Heart right ventricle (tissue), 16 donors: ENCODE results near the gene ZSCAN22. TPM values are rescaled to one million over a fixed set of nuclear protein-coding genes. Genes with fewer than 3 reads are reported as not detected.

Experiments used
- ATAC-seq, 8 donors: fragments of 200-7000 bp; cut with Tn5 transposase; one replicate each; pipeline ENCODE4 v1.9.1; 2020; ENCODE audit warnings: mild to moderate bottlenecking in 8 of 8, moderate library complexity in 8 of 8, moderate number of reproducible peaks in 1 of 8
- DNase-seq, 2 donors: peaks; one replicate each; pipeline ENCODE4 v3.0.0-alpha.2; 2020
- H3K27ac ChIP-seq, 10 donors: fragments of 200-600 bp; sonication (generic) in 2 of 10; one replicate each; pipeline versions ENCODE4 v1.5.0 to v1.8.0; 2020 to 2022; ENCODE audit warnings: mild to moderate bottlenecking in 3 of 10
- H3K27me3 ChIP-seq, 7 donors: fragments of 200-600 bp; one replicate each; pipeline ENCODE4 v1.8.0; 2021 to 2022; ENCODE audit warnings: mild to moderate bottlenecking in 2 of 7
- H3K36me3 ChIP-seq, 9 donors: fragments of 200-600 bp; sonication (generic) in 1 of 9; one replicate each; pipeline versions ENCODE4 v1.5.0 to v1.8.0; 2020 to 2022; ENCODE audit warnings: mild to moderate bottlenecking in 2 of 9
- H3K4me1 ChIP-seq, 9 donors: fragments of 200-600 bp; sonication (generic) in 1 of 9; one replicate each; pipeline versions ENCODE4 v1.5.0 to v1.8.0; 2020 to 2022; ENCODE audit warnings: mild to moderate bottlenecking in 4 of 9
- H3K4me3 ChIP-seq, 10 donors: fragments of 200-600 bp; sonication (generic) in 2 of 10; one replicate each; pipeline versions ENCODE4 v1.5.0 to v1.8.0; 2020 to 2022; ENCODE audit warnings: mild to moderate bottlenecking in 7 of 10, moderate library complexity in 2 of 10
- H3K9me3 ChIP-seq, 11 donors: fragments of 200-600 bp in 10 of 11; sonication (generic) in 2 of 11; one replicate each; pipeline versions ENCODE4 v1.5.0 to v1.8.0; 2013 to 2022; ENCODE audit warnings: mild to moderate bottlenecking in 2 of 11, control low read depth in 1 of 11, moderate library complexity in 1 of 11
- WGBS, 2 donors: extraction: QIAGEN DNeasy Blood & Tissue Kit; methylation state at CpG; one replicate each; pipeline ENCODE4 v1.1.7; 2013; ENCODE audit warnings: inconsistent platforms in 1 of 2; 5-methylcytosine and 5-hydroxymethylcytosine counted together
- intact Hi-C, 10 donors: fragments of 100-400 bp; cut with DNase I; formaldehyde crosslinking; loops; one replicate each; pipeline versions ENCODE4 v1.11.1 to v1.14.2; 2022
- polyA plus RNA-seq, 2 donors: library from polyadenylated mRNA; stranded (reverse); fragments of 200-250 nt; gene quantifications; one replicate each; pipeline ENCODE4 v1.2.3, GENCODE V29; 2013
- total RNA-seq, 10 donors: library from RNA; stranded (reverse); fragmentation: NEBNext Ultra II Directional in 3 of 10; extraction: Animal tissue kit (Norgen Biotek cat#: 25700) in 3 of 10; gene quantifications; one replicate each; pipeline versions ENCODE4 v1.2.1 to v1.2.4, GENCODE V29; 2021 to 2023
- TF ChIP-seq, protein P1 (sequence below), 9 donors: fragments of 200-600 bp; sonication (generic) in 2 of 9; IDR thresholded peaks; one replicate each; pipeline versions ENCODE4 v1.5.0 to v1.8.0; 2021 to 2022; ENCODE audit warnings: antibody characterized with exemption in 9 of 9, mild to moderate bottlenecking in 5 of 9, moderate library complexity in 1 of 9
- donor health status: Arrhythmogenic right ventricular cardiomyopathy.
- donor health status: ischemic (EF 13 %, LVEDD 7.1; RV severe dilation, severe dysfunction).
- donor health status: healthy with polysubstance abuse.
- donor health status: DM: no; HTN: yes; CAD: no.
- donor health status: DM: no; HTN: no; CAD: no.
- donor health status: ischemic (EF 25% LVEDD 6.9; RV normal size, moderate dysfunction).
- donor health status: ischemic (EF 25% LVEDD 5.7; RV mildly dilated, moderate dysfunction).
- donor health status: healthy.
- donor health status: DM: yes; HTN: yes; CAD: no.
- donor health status: Ischemic cardiomyopathy.
- donor health status: ischemic (EF 35%, LVEDD 5.7; RV mildly dilated, moderate dysfunction).
- donor health status: nonischemic (EF 11% LVEDD 7.7; RV severe dilation, severe dysfunction).
- donor health status: DM: yes; HTN: yes; CAD: no.
- donor health status: PGD.
- donor health status: ischemic (EF 29% LVEDD 5.4; RV normal size, mild dysfunction).
- donor health status: nonischemic (EF 23%, LVEDD 6.1; RV moderate dilation, normal function).

Gene ZSCAN22
- total and polyA plus RNA-seq, 12 donors, result 0.80 to 2.1 (median 1.4) TPM

DNA sequence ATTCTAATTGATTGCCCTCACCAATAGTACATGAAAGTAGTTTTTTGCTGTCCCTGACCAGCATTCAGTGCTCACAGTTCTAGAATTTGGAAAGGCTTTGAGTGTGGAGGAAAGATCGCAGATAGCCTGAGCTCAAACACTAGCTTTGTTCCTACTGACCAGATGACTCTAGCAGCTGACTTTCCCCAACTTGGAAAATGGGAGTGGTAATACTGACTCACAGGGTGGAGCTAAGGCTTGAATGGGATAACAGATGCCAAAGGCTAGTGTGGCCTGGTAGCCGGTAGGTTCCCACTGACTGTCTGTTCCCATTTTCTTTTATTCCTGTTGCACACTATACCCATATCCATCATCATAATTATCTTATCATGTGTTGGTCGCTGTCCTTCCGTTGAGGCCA lies 3.7 kb downstream of the ZSCAN22 start:
- no peak for ATAC-seq
- Histone ChIP-seq H3K4me3 (no peak overlapping the region), H3K4me1 (peaks cover 10 to 31% (median 26%) of the 10 kb centered on the region in 9 donors), H3K27me3 (no peaks in the 10 kb centered on the region), H3K27ac (no peak overlapping the region), H3K9me3 (no peaks in the 10 kb centered on the region), H3K36me3 (peaks cover 0 to 11% (median 4%) of the 10 kb centered on the region in 9 donors)
- DNase-seq, result no peak
- intact Hi-C loops, result no loop called here
- TF ChIP-seq, protein P1, sequence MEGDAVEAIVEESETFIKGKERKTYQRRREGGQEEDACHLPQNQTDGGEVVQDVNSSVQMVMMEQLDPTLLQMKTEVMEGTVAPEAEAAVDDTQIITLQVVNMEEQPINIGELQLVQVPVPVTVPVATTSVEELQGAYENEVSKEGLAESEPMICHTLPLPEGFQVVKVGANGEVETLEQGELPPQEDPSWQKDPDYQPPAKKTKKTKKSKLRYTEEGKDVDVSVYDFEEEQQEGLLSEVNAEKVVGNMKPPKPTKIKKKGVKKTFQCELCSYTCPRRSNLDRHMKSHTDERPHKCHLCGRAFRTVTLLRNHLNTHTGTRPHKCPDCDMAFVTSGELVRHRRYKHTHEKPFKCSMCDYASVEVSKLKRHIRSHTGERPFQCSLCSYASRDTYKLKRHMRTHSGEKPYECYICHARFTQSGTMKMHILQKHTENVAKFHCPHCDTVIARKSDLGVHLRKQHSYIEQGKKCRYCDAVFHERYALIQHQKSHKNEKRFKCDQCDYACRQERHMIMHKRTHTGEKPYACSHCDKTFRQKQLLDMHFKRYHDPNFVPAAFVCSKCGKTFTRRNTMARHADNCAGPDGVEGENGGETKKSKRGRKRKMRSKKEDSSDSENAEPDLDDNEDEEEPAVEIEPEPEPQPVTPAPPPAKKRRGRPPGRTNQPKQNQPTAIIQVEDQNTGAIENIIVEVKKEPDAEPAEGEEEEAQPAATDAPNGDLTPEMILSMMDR (IDR thresholded peaks at IDR 0.05), result no peak
- WGBS, 2 donors, result 60 to 65% methylated on average over 4 of the region's 4 CpGs

DNA sequence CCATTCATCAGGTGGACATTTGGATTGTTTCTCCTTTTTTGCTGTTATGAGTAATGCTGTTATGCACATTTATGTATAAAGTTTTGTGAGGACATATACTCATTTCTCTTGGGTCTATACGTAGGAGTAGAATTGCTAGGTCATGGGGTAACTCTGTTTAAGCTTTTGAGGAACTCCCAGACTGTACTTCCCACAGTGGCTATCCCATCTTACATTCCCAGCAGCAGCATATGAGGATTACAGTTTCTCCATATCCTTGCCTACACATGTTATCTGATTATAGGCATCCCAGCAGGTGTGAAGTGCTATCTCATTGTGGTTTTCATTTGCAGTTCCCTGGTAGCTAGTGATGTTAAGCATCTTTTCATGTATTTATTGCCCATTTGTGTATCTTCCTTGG lies 5.9 kb downstream of the ZSCAN22 start:
- Histone ChIP-seq H3K27me3 (no peaks in the 10 kb centered on the region), H3K36me3 (peaks cover 0 to 29% (median 10%) of the 10 kb centered on the region in 9 donors), H3K4me1 (peaks cover 3 to 19% (median 14%) of the 10 kb centered on the region in 9 donors), H3K9me3 (no peaks in the 10 kb centered on the region), H3K4me3 (no peak overlapping the region), H3K27ac (no peak overlapping the region)
- ATAC-seq (no peak), DNase-seq (no peak)
- 96 to 100% methylated on average over 1 of the region's 1 CpG for WGBS, 2 donors
- TF ChIP-seq, protein P1 (IDR thresholded peaks at IDR 0.05), result no peak
- intact Hi-C loops, result no loop called here

DNA sequence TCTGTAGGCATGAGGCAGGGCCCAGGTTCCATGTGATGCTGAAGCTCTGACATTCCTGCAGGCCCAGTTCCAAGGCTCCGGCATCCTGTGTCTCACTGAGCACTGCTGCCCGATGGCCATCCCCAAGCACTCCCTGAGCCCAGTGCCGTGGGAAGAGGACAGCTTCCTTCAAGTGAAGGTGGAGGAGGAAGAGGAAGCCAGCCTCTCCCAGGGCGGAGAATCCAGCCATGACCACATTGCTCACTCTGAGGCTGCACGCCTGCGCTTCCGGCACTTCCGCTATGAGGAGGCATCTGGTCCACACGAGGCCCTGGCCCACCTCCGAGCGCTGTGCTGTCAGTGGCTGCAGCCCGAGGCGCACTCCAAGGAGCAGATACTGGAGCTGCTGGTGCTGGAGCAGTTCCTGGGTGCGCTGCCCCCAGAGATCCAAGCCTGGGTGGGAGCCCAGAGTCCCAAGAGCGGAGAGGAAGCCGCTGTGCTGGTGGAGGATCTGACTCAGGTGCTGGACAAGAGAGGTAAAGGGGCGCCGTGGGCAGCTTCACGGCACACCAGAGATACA lies 8.0 kb downstream of the ZSCAN22 start:
- peaks cover 0 to 50% (median 17%) of the 10 kb centered on the region in 9 donors for H3K36me3 ChIP-seq
- TF ChIP-seq, protein P1 (IDR thresholded peaks at IDR 0.05), result no peak
- intact Hi-C loops, result no loop called here
- DNase-seq (no peak), ATAC-seq (peak in 1 of 8 donors; percentile 27)
- peaks cover 0 to 4% (median 0%) of the 10 kb centered on the region in 11 donors for H3K9me3 ChIP-seq
- 93 to 94% methylated on average over 19 of the region's 19 CpGs for WGBS, 2 donors
- no peaks in the 10 kb centered on the region for H3K27me3 ChIP-seq
- H3K4me3 ChIP-seq, result no peak overlapping the region
- H3K4me1 ChIP-seq, result peaks cover 0 to 7% (median 0%) of the 10 kb centered on the region in 9 donors
- H3K27ac ChIP-seq, result no peak overlapping the region

DNA sequence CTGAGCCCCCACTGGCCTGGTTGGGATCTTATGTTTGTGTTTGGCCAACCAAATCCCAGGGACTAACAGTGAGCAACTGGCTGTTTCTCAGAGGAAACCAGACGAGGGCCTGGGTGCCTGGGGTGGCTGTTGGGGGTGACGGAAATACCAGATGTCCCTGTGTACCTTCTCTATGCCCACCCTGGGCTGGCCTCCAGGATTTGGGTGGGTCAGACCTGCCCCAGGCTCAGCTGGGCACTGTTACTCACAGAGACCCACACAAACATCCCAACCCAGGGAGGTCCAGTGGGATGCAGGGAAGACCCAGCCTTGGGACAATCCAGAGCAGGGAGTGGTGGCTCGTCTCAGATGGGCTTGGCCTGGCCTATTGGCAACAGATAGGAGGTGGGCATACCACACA lies 8.8 kb downstream of the ZSCAN22 start:
- ATAC-seq, result no peak
- 87 to 90% methylated on average over 3 of the region's 3 CpGs for WGBS, 2 donors
- Histone ChIP-seq H3K36me3 (peaks cover 0 to 55% (median 17%) of the 10 kb centered on the region in 9 donors), H3K9me3 (peaks cover 0 to 4% (median 0%) of the 10 kb centered on the region in 11 donors), H3K4me3 (no peak overlapping the region), H3K27me3 (no peaks in the 10 kb centered on the region), H3K27ac (no peak overlapping the region), H3K4me1 (peaks cover 0 to 2% (median 0%) of the 10 kb centered on the region in 9 donors)
- TF ChIP-seq, protein P1 (IDR thresholded peaks at IDR 0.05), result no peak
- intact Hi-C loops, result no loop called here
- DNase-seq, result no peak
